MCF 10A (cell line): ENCODE measurements around the gene PRPF18. TPM values are rescaled to one million over a fixed set of nuclear protein-coding genes. Genes with fewer than 3 reads are reported as not detected.
"Not testable (repeated sequence)": the region's sequence is repeated elsewhere in the genome, so short reads cannot be mapped to it uniquely, and the experiment has no call there.

Source experiments
- Bru-seq: library from RNA; stranded (reverse); fragments of 400-500 nt; gene quantifications from one replicate; lab custom pipeline; 2021; lab: Mats Ljungman, UMichigan
- BruChase-seq, 2 experiments: library from RNA; stranded (reverse); fragments of 400-500 nt; gene quantifications; one replicate each; lab custom pipeline; 2021; lab: Mats Ljungman, UMichigan
- BruUV-seq: library from RNA; stranded (reverse); fragments of 400-500 nt; replicated peaks from 2 replicates; lab custom pipeline; 2021; lab: Mats Ljungman, UMichigan
- CTCF ChIA-PET: fragments of 300-600 bp; sonication (Branson Sonifier 250); formaldehyde crosslinking; extraction: SDS; loops from one replicate; lab custom pipeline; 2021; ENCODE audit warnings: antibody characterized with exemption, inconsistent platforms; lab: Yijun Ruan, JAX
- POLR2A ChIA-PET: fragments of 300-600, 350-650 bp; sonication (Branson Sonifier 250); formaldehyde crosslinking; extraction: SDS; loops from one replicate; lab custom pipeline; 2020; ENCODE audit warnings: antibody characterized with exemption, inconsistent platforms; lab: Yijun Ruan, JAX
- DNase-seq: peaks from one replicate; pipeline ENCODE4 v3.0.0-alpha.2; 2018; ENCODE audit not compliant: unreplicated experiment
- H3K27ac Mint-ChIP-seq: one replicate; pipeline ENCODE4 v1.8.0; 2022; ENCODE audit warnings: mild to moderate bottlenecking, low read depth, mixed read lengths; ENCODE audit not compliant: unreplicated experiment
- H3K27me3 Mint-ChIP-seq: one replicate; pipeline ENCODE4 v1.8.0; 2022; ENCODE audit warnings: mixed read lengths; ENCODE audit not compliant: insufficient read depth, unreplicated experiment
- H3K36me3 Mint-ChIP-seq: one replicate; pipeline ENCODE4 v1.8.0; 2022; ENCODE audit warnings: mild to moderate bottlenecking, moderate library complexity, mixed read lengths; ENCODE audit not compliant: insufficient read depth, unreplicated experiment
- H3K4me1 Mint-ChIP-seq: one replicate; pipeline ENCODE4 v1.8.0; 2022; ENCODE audit warnings: mixed read lengths; ENCODE audit not compliant: insufficient read depth, unreplicated experiment
- H3K4me3 Mint-ChIP-seq: one replicate; pipeline ENCODE4 v1.8.0; 2022; ENCODE audit warnings: mild to moderate bottlenecking, moderate library complexity, mixed read lengths; ENCODE audit not compliant: unreplicated experiment
- H3K9me3 Mint-ChIP-seq: one replicate; pipeline ENCODE4 v1.8.0; 2022; ENCODE audit warnings: mixed read lengths; ENCODE audit not compliant: unreplicated experiment
- CTCF ChIP-seq: fragments of 200-600 bp; IDR thresholded peaks from one replicate; pipeline ENCODE4 v1.8.0; 2022; ENCODE audit warnings: antibody characterized with exemption, mild to moderate bottlenecking; ENCODE audit not compliant: unreplicated experiment
- intact Hi-C: fragments of 100-400 bp; cut with micrococcal nuclease; formaldehyde crosslinking; loops from 2 replicates; pipeline ENCODE4 v1.14.1; 2022
- long read RNA-seq: library from polyadenylated mRNA; stranded (forward); transcript quantifications from one replicate; pipeline ENCODE4 v2.0.0, GENCODE V29; 2022
- total RNA-seq: library from RNA; stranded (reverse); gene quantifications from 2 replicates; pipeline ENCODE4 v1.2.3, GENCODE V29; 2022

Gene PRPF18
- total RNA-seq (27.8 and 31.6 TPM in 2 replicates), Bru-seq, nascent RNA (percentile 82 among the genes with signal in this experiment), BruChase-seq, experiment 1, labeled RNA remaining after a 6-hour chase (percentile 79 among the genes with signal in this experiment), BruChase-seq, experiment 2, labeled RNA remaining after a 2-hour chase (percentile 72 among the genes with signal in this experiment)
- long read RNA-seq, transcript PRPF18-202 (10 exons, 1,717 nt): major isoform, 30 of 59 reads
- long read RNA-seq, partial matches to known transcripts: 7 of 59 reads
- long read RNA-seq, other reads (novel, unspliced or antisense): 22 of 59 reads

- CTCF ChIA-PET: interaction anchor here (0.5 to 7.9 kb wide), 21 partner anchors 9 to 1337 kb away, joined by 3 to 61 read pairs (median 3); no protein-coding TSS in a partner anchor
- peaks cover 6% of the 10 kb centered on the region for H3K4me1 Mint-ChIP-seq
- POLR2A ChIA-PET: interaction anchor here (0.6 to 2.2 kb wide), 18 partner anchors 9 to 1392 kb away, joined by 3 to 17 read pairs (median 4); partner anchors contain the start of gene PHYH
- peak; percentile 93 for TF ChIP-seq CTCF
- peak within 1 kb of the TSS; percentile 100 for H3K27ac Mint-ChIP-seq
- peaks cover 22% of the 10 kb centered on the region for H3K27me3 Mint-ChIP-seq
- no TSS peak for BruUV-seq
- H3K9me3 Mint-ChIP-seq: no peaks in the 10 kb centered on the region
- peaks cover 9% of the 10 kb centered on the region for H3K36me3 Mint-ChIP-seq
- intact Hi-C loops: loop anchor here (1.0 to 5.0 kb wide), 3 partner anchors 60 to 215 kb away; partner anchors contain the start of gene BEND7
- peak within 1 kb of the TSS; percentile 99 for H3K4me3 Mint-ChIP-seq
- DNase-seq: peak; percentile 93
Measured at GRCh38 chr10:13586676-13587355, at the start of gene PRPF18. TSS of gene PRPF18 (plus strand) at chr10:13586965. CDS start at chr10:13587087, 122 bp downstream.

- DNase-seq, BruUV-seq, POLR2A ChIA-PET, H3K36me3 Mint-ChIP-seq, H3K27ac Mint-ChIP-seq, H3K9me3 Mint-ChIP-seq, H3K4me1 Mint-ChIP-seq, H3K4me3 Mint-ChIP-seq: not testable (repeated sequence)
- peaks cover 45% of the 10 kb centered on the region for H3K27me3 Mint-ChIP-seq
- CTCF ChIA-PET: interaction anchor here (1.1 to 4.6 kb wide), 3 partner anchors 19 to 187 kb away, joined by 3 to 28 read pairs (median 3); no protein-coding TSS in a partner anchor
- intact Hi-C loops: loop anchor here (2.0 kb wide), 1 partner anchor 165 kb away; no protein-coding TSS in a partner anchor
Measured at GRCh38 chr10:13537985-13538384, 48.8 kb upstream of the PRPF18 start.

GRCh38 chr10:13542533-13542932 is 44.2 kb upstream of the PRPF18 start:
- CTCF ChIA-PET: interaction anchor here (0.9 to 2.3 kb wide), 2 partner anchors 170 kb away, joined by 3 to 7 read pairs; no protein-coding TSS in a partner anchor
- Mint-ChIP-seq H3K9me3 (no peaks in the 10 kb centered on the region), H3K4me1 (no peaks in the 10 kb centered on the region), H3K4me3 (no peak overlapping the region), H3K27ac (no peak overlapping the region), H3K36me3 (no peaks in the 10 kb centered on the region), H3K27me3 (peaks cover 74% of the 10 kb centered on the region)
- intact Hi-C loops: no loop called here
- no TSS peak for BruUV-seq
- DNase-seq: no peak
- POLR2A ChIA-PET: interaction anchor here (1.0 kb wide), 1 partner anchor 242 kb away, joined by 3 read pairs; no protein-coding TSS in a partner anchor
- no peak for TF ChIP-seq CTCF

- no peak for DNase-seq
- Mint-ChIP-seq H3K27me3 (peaks cover 50% of the 10 kb centered on the region), H3K4me1 (no peaks in the 10 kb centered on the region), H3K9me3 (peaks cover 7% of the 10 kb centered on the region), H3K27ac (no peak overlapping the region), H3K4me3 (no peak overlapping the region), H3K36me3 (no peaks in the 10 kb centered on the region)
- ChIA-PET CTCF (no interaction called here), POLR2A (no interaction called here)
- intact Hi-C loops: no loop called here
- no peak for TF ChIP-seq CTCF
- BruUV-seq: no TSS peak
Measured at GRCh38 chr10:13550802-13551201, 36.0 kb upstream of the PRPF18 start.
